GM21515 (cell line): Measurements from ENCODE around the gene NEK10.

ENCODE experiments used
- ATAC-seq: cut with Tn5 transposase; IDR thresholded peaks from one replicate; pipeline ENCODE4 v1.9.1; 2021; ENCODE audit not compliant: unreplicated experiment

The NEK10 gene

DNA sequence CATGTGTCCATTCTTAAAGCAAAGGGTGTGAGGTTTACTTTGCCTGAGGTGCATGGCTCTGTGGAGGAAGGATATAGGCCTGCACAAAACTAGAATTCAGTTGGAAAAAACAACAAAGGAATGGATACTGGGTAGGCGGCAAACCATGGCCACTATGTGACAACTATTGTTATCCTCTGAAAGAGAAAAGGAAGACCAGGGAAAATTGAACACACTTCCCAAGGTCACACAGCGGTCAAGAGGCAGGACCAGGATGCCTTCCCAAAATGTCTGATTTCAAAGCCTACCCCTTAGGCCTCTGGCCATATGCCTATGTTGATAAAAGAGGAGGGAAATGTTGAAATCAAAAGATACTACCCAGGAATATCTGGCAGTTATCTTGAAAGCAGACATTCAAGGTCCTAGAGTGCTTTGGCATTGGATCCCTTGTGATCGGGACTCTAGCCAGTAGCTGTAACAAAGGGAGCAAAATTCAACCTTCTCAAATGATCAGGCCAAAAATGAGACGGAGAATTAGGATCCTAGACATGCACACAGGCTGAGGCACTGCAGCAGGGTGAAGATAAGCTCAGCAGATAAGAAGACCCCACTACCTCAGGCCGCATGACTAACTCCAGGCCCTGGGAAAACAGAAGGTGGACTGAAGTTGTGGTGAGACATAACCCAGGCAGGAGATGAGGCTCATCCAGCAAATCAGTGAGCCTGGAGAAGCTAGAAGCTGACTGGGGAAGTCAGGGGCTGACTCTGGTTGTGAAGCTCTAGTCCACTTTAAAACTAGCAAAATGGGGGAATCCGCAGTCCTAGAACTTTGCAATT is 292.2 kb downstream of the NEK10 start:
- ATAC-seq, result no peak

DNA sequence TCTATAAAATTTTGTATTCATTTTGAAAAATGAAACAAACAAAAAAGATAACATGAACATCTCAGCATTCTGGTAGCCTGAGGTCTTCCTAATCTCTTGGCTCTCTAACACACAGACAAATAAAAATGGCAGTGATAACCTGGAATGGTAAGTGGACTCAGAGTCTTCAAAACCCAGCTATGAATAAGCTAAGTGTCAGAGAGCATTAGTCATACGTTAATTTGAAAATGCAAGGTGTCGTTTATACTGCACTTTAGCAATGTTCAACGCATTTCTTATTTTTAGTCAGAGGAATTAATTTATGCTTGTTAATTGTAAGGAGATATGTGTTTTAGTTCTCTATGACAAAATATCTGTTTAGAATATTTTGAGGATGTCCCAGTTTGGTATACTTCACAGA is 294.3 kb downstream of the NEK10 start:
- no peak for ATAC-seq

DNA sequence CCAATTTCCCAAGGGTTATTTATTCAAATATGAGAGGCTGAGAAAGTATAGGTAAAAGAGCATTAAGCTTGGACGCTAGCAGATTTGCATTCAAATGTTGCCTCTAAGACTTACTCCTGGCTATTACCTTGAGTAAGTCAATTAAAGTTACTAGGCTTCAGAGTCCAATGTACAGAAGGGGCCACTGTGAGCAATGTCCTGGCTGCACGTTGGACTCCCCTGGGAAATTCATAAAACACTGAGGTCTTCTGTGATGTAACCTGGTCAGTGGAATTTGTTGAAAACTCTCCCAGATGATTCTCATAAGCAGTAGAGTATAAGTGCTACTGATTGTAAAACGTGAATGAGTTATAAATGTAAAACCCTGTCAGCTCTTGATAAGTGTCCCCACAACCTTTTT is 295.3 kb downstream of the NEK10 start:
- ATAC-seq, result no peak

DNA sequence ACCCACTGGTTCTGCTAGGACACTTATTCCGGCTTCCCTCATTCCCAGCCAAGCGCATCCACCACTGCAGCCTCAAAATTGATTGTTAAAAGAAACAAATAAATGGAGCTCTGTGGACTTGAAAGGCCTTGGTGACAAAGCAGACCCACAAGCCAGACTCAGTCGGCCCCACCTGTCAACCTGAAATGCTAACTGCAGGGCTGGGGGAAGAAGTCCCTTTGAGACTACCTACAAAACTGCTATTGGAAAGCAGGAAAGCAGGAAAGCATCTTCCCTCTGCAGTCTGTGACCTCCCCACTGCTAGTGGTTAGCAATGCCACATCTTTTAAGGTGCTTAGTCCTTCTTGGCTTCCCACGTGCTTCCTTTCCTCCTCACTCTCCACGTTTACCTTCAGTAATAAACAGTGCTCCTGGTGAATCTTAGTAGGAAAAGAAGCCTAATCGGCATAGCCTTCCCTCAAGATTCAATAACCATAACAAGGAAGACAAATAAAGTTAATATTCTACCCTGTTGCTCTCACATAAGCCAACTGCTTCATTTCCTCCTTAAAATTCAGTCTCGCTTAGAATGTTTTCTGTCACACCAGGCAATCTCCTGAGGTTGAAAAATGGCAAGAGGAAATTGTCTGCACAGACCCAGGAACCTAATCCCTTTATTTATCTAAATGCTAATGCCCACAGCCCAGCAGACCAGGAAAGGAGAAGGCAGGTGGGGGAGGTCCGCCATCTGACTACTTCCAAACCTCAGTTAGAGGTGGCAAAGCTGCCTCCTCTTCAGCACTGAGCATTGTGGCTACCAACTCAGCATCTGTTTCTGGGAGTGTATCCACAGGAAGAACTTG is 296.2 kb downstream of the NEK10 start:
- no peak for ATAC-seq

DNA sequence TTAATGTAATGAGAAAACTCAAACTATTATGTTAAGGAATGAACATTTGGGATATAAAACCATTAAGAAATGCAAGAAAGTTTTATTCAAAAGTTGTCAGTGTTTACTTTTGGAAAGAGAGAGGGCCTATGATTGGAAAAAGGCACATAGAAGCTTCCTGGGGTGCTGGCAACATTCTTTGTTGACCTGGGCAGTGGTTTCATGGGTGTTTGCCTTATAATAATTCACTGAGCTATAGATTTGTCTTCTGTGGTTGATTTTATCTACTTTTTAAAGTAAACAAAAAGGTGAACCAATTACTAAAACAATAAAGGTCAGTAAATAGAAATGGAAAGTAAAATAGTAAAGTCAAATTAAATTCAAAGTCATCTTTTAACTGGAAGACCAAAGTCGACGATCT is 308.8 kb downstream of the NEK10 start:
- no peak for ATAC-seq
